Measurements from ENCODE around the gene TSC22D2.

GRCh38 chr3:150483226-150483625, 75.1 kb downstream of the TSC22D2 start:
- TF ChIP-seq REST (IDR thresholded peaks at IDR 0.05; ENCODE audit: insufficient read depth in 1 of 2, low read depth in 2 of 2, low read length in 1 of 2) (no peak), CTCF (IDR thresholded peaks at IDR 0.05) (no peak), SIN3A (IDR thresholded peaks at IDR 0.05; ENCODE audit: borderline replicate concordance, insufficient read depth, low read depth, low read length) (no peak), TCF7L2 (IDR thresholded peaks at IDR 0.05; ENCODE audit: low read depth, low read length) (no peak), POLR2AphosphoS5 (IDR thresholded peaks at IDR 0.05; ENCODE audit: low read depth, low read length) (no peak)
